ENCODE measurements around the gene RHOA.

- TF ChIP-seq RXRA (IDR thresholded peaks at IDR 0.05) (no peak), CTCF (IDR thresholded peaks at IDR 0.05; ENCODE audit: low read depth, low read length, missing input control) (no peak), GABPA (IDR thresholded peaks at IDR 0.05 in 1 of 2, conservative IDR thresholded peaks at IDR 0.05 in 1 of 2) (no peak), MAX (IDR thresholded peaks at IDR 0.05) (no peak), REST (IDR thresholded peaks at IDR 0.05) (no peak), YY1 (IDR thresholded peaks at IDR 0.05) (no peak), FOXA1 (IDR thresholded peaks at IDR 0.05) (no peak), JUND (IDR thresholded peaks at IDR 0.05) (no peak), RAD21 (IDR thresholded peaks at IDR 0.05) (no peak), SP1 (IDR thresholded peaks at IDR 0.05) (no peak), ATF3 (IDR thresholded peaks at IDR 0.05) (no peak), TAF1 (conservative IDR thresholded peaks at IDR 0.05) (no peak), HNF4G (IDR thresholded peaks at IDR 0.05) (no peak)
Measured at GRCh38 chr3:49414753-49415152, 3.0 kb upstream of the RHOA start.
